H1 (cell line): ENCODE measurements around the gene TGFBR2. TPM values are rescaled to one million over a fixed set of nuclear protein-coding genes. Genes with fewer than 3 reads are reported as not detected.

ENCODE experiments used
- BACH1 ChIP-seq: IDR thresholded peaks from 2 replicates; pipeline ENCODE4 v1.6.1; 2012; ENCODE audit warnings: low read length, improper control_type of control experiment
- CHD7 ChIP-seq: fragments of 300-600 bp; sonication (generic); IDR thresholded peaks from 2 replicates; pipeline ENCODE4 v1.7.1; 2012; ENCODE audit warnings: low read length, moderate library complexity, mild to moderate bottlenecking, inconsistent platforms; ENCODE audit not compliant: insufficient replicate concordance
- EZH2 ChIP-seq: fragments of 200-600 bp; sonication (generic); IDR thresholded peaks from 2 replicates; pipeline ENCODE4 v1.7.1; 2012; ENCODE audit warnings: low read depth, mild to moderate bottlenecking, moderate library complexity, low read length, inconsistent platforms; ENCODE audit not compliant: severe bottlenecking
- HDAC6 ChIP-seq: IDR thresholded peaks from one replicate; pipeline ENCODE4 v1.7.1; 2012; ENCODE audit warnings: low read depth, mild to moderate bottlenecking, inconsistent platforms, low read length, moderate library complexity
- KDM4A ChIP-seq: IDR thresholded peaks from one replicate; pipeline ENCODE4 v1.7.1; 2012; ENCODE audit warnings: low read depth, mild to moderate bottlenecking, moderate library complexity, low read length, inconsistent platforms; ENCODE audit not compliant: severe bottlenecking
- NANOG ChIP-seq: IDR thresholded peaks from 2 replicates; pipeline ENCODE4 v1.6.1; 2011; ENCODE audit warnings: low read length, low read depth, mild to moderate bottlenecking, inconsistent platforms; ENCODE audit not compliant: insufficient read depth, poor library complexity, severe bottlenecking
- POLR2A ChIP-seq, 2 experiments: IDR thresholded peaks; 1 replicate in 1 of 2; 2 replicates in 1 of 2; pipeline ENCODE4 v1.6.1; 2011; ENCODE audit warnings: low read depth in 2 of 2, low read length in 2 of 2, mild to moderate bottlenecking in 2 of 2; ENCODE audit errors: control extremely low read depth in 1 of 2
- POLR2AphosphoS5 ChIP-seq: IDR thresholded peaks from 2 replicates; pipeline ENCODE4 v1.6.1; 2011; ENCODE audit warnings: low read depth, low read length
- SUZ12 ChIP-seq: fragments of 200-600 bp; sonication (generic); IDR thresholded peaks from 2 replicates; pipeline ENCODE4 v1.6.1; 2012; ENCODE audit warnings: mild to moderate bottlenecking, inconsistent platforms, low read length, moderate library complexity, mixed read lengths
- TAF7 ChIP-seq: optimal IDR thresholded peaks from 2 replicates; pipeline ENCODE3; 2011; ENCODE audit warnings: low read depth, mild to moderate bottlenecking, inconsistent platforms, low read length, moderate library complexity, borderline replicate concordance
- TBP ChIP-seq: IDR thresholded peaks from 2 replicates; pipeline ENCODE4 v1.6.1; 2011; ENCODE audit warnings: low read depth, low read length, improper control_type of control experiment
- polyA plus RNA-seq, 7 experiments: library from polyadenylated mRNA; depleted of rRNA in 3 of 7; stranded (reverse) in 5 of 7; unstranded in 2 of 7; fragments of >200 nt in 5 of 7; fragments of 200-250 nt in 2 of 7; gene quantifications; 1 replicate in 5 of 7; 2 replicates in 1 of 7; 4 replicates in 1 of 7; pipeline versions ENCODE4 v1.2.1 to v1.2.3, GENCODE V29; 2011 to 2013; ENCODE audit warnings: missing spikeins in 2 of 7, mixed read lengths in 2 of 7
- total RNA-seq: library from RNA; stranded (reverse); fragmentation: NEBNext Ultra II Directional; extraction: Animal tissue kit (Norgen Biotek cat#: 25700); gene quantifications from 2 replicates; pipeline ENCODE4 v1.2.1, GENCODE V29; 2021

TGFBR2 gene
- total and polyA plus RNA-seq, 2 of the 8 experiments (the other 6 are each of a cell fraction or from before 2014, with no cell fraction given), result 4.2 to 7.4 TPM

- TF ChIP-seq BACH1 (no peak), KDM4A (no peak), CHD7 (no peak), EZH2 (no peak), POLR2A (IDR thresholded peaks at IDR 0.05; ENCODE audit: control extremely low read depth in 1 of 2, low read depth in 2 of 2, low read length in 2 of 2) (no peak), NANOG (no peak), TAF7 (no peak), TBP (no peak), HDAC6 (no peak), POLR2AphosphoS5 (no peak), SUZ12 (no peak)
These were observed 60.3 kb downstream of the TGFBR2 start (continued) for GRCh38 chr3:30666572-30667279.
